WI38 (cell line): ENCODE data around the gene MTMR2.

Experiments
- H3K4me3 ChIP-seq: 2 replicates; pipeline ENCODE4 v1.5.1; 2011; ENCODE audit warnings: low read depth, mild to moderate bottlenecking, control low read depth, low read length
- TF ChIP-seq, protein P1 (sequence below): IDR thresholded peaks from 2 replicates; pipeline ENCODE4 v1.5.1; 2012; ENCODE audit warnings: low read depth, mild to moderate bottlenecking, control low read depth, low read length

The MTMR2 gene

DNA sequence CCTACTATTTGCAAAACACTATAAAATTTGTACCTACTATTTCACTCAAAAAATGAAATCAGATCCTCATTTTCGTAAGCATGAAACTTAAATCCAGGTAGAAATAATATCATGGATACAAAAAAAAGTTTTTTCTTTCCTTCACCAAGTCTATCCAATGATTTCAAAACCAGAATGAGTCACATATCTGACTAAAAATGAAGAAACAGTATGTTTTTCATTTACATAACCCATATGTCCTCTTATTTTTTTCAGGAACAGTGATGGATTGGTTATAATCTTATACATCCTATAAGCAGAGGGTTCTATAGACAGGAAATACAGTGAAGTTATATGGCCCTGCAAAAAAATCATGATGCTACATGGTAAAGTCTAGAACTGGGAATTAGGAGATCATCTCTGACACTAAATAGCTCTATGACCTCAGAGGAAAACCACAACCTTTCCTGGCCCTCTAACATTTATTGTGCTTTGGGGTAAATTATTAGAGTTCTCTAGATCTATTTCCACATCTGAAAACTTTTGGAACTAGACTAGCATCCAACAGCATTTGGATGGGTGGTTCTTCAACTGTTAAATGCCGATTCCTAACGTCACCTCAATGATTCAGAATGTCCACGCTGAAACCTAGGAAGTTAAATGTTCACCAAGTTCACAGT, 10.9 kb downstream of the MTMR2 start:
- no peak overlapping the region for H3K4me3 ChIP-seq
- TF ChIP-seq, protein P1, sequence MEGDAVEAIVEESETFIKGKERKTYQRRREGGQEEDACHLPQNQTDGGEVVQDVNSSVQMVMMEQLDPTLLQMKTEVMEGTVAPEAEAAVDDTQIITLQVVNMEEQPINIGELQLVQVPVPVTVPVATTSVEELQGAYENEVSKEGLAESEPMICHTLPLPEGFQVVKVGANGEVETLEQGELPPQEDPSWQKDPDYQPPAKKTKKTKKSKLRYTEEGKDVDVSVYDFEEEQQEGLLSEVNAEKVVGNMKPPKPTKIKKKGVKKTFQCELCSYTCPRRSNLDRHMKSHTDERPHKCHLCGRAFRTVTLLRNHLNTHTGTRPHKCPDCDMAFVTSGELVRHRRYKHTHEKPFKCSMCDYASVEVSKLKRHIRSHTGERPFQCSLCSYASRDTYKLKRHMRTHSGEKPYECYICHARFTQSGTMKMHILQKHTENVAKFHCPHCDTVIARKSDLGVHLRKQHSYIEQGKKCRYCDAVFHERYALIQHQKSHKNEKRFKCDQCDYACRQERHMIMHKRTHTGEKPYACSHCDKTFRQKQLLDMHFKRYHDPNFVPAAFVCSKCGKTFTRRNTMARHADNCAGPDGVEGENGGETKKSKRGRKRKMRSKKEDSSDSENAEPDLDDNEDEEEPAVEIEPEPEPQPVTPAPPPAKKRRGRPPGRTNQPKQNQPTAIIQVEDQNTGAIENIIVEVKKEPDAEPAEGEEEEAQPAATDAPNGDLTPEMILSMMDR: no peak

DNA sequence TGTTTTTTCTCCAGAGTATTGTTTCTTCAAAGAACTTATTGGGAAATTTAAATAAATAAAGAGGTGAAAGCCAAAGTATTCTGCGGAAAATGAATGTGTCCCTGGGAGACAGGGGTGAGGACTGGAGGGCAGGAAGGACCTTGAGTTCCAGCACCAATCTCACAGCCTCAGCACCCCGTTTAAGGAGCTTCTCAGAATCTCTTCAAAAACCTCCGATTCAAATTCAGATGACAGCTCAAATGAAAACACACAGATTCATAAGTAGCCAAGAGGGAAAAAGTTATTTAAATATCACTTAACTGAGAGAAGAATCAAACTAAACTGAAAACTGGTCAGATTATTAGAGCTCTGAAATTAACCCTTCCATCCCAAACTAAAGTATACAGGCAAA, 12.5 kb downstream of the MTMR2 start:
- TF ChIP-seq, protein P1: no peak
- no peak overlapping the region for H3K4me3 ChIP-seq

DNA sequence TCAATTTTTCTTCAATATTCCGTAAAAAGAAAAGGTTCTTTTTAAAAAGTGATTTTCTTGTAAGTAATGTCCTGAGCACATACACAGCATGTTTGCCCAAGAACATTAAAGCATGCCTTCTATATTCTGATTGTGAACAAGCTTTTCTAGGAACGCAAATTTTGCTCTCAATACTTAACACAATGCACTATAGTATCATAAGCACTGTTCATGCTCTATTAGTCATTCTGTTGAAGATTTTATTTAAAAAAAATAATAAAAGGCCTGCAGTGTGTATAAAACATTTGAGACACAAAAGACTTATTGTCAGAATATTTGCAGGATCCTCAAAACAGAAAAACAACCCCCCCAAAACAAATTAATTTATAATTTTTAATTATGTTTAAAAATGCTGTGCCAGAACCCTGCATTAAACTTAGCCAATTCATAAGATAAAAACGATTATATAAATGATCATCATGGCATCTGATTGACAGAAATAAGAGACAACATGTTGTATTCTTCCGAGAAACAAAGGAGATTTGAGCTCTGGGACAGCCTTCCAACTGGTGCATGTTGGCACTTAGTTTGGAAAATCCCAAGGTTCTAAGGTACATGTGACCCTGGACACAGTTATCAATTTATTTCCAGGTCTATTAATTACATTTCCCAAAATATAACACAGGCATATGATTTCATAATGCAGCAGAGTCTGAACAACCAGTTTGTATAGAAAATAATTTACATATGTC, 13.1 kb downstream of the MTMR2 start:
- no peak overlapping the region for H3K4me3 ChIP-seq
- TF ChIP-seq, protein P1: no peak

DNA sequence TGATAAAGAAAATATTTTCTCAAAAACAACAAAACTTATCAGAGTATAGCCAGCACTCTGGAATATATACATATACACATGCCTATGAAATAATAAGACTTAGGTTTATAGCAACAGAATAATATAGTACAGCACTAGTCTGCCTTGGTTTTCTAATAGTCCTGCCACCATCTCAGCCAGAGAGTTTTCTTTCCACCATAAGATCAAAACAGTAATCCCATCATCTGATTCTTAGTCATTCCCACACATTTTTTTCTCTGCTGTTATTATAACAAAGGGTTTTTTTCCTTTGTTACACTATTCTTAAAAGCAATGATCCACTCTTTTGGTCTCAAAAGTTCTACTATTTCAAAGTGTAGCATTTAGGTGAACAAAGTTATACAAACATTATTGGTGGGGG, 15.1 kb downstream of the MTMR2 start:
- TF ChIP-seq, protein P1: no peak
- no peak overlapping the region for H3K4me3 ChIP-seq

DNA sequence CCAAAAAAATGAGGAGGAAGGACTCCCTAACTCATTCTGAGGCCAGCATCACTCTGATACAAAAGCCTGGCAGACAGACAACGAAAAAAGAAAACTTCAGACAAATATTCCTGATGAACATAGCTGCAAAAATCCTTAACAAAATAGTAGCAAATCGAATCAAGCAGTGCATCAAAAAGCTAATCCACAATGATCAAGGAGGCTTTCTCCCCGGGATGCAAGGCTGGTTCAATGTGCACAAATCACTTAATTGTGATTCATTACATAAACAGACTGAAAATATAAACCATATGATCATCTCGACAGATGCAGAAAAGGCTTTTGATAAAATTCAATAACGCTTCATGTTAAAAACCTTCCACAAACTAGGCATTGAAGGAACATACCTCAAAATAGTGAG, 16.4 kb downstream of the MTMR2 start:
- TF ChIP-seq, protein P1: no peak
- no peak overlapping the region for H3K4me3 ChIP-seq

DNA sequence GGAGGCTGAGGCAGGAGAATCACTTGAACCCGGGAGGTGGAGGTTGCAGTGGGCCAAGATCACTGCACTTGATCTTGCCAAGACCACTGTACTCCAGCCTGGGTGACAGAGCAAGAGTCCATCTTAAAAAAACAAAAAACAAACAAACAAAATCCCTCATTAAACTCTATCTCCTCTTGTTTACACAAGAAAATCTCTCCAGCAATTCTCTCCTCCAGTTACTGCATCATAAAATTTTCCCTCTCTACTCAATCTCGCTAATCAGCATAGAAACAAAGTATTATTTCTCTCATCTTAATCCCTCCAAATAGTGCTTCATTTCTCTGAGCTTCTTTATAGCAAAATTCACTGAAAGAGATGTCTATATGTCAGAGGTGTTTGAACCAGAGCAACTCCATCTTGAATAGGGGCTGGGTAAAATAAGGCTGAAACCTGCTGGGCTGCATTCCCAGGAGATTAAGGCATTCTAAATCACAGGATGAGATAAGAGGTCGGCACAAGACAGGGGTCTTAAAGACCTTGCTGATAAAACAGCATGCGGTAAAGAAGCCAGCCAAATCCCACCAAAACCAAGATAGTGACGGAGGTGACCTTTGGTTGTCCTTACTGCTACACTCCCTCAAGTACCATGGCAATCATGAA, 19.8 kb downstream of the MTMR2 start:
- TF ChIP-seq, protein P1: no peak
- no peak overlapping the region for H3K4me3 ChIP-seq

DNA sequence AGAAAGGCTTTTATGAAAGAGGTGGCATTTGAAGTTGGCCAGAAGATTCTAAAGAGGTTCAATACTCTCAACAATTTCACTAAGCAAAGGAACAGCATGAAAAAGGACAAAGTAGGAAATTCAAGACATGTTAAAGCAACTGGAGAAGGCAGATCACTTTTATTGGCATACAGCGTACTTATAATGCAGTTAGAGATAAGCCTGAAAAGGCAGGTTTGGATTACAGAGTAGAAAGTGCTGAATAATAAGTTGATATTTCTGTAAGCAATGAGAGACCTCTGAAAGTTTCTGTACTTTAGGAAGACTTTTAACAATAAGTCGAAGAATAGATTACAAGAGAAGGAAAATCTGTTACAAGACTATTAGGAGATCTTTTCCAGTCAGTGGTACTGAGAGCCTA, 25.1 kb downstream of the MTMR2 start:
- no peak overlapping the region for H3K4me3 ChIP-seq
- TF ChIP-seq, protein P1: no peak
